Ovary (tissue), 3 donors: ENCODE results near the gene PALD1.

Experiments
- EP300 ChIP-seq: sonication (generic); formaldehyde crosslinking; IDR thresholded peaks from one replicate; pipeline ENCODE4 v1.6.1; 2017; ENCODE audit warnings: antibody characterized with exemption
- POLR2A ChIP-seq: fragments of 450-650 bp; IDR thresholded peaks from one replicate; pipeline ENCODE4 v1.6.1; 2017; ENCODE audit warnings: antibody characterized with exemption, mild to moderate bottlenecking, moderate library complexity
- TF ChIP-seq, protein P1 (sequence below), 3 donors: fragments of 450-650 bp in 2 of 3; fragments of 200-600 bp in 1 of 3; IDR thresholded peaks; one replicate each; pipeline versions ENCODE4 v1.5.1 to v1.8.0; 2016 to 2022; ENCODE audit warnings: antibody characterized with exemption in 3 of 3, mild to moderate bottlenecking in 1 of 3
- donor health status: DM: no; HTN: no; CAD: no.

DNA sequence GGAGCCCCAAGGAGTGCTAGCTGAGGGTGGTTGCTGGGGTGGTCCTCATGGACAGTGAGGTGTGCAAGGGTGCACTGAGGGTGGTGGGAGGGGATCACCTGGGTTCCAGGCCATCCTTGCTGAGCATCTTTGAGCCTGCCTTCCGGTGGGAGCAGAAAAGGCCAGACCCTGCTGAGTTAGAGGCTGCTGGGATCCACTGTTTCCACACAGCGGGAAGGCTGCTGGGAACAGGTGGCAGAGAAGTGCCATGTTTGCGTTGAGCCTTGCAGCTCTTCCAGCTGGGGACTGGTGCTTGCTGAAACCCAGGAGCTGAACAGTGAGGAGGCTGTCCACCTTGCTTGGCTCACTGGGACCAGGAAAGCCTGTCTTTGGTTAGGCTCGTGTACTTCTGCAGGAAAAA lies 89.0 kb downstream of the PALD1 start:
- TF ChIP-seq, protein P1, sequence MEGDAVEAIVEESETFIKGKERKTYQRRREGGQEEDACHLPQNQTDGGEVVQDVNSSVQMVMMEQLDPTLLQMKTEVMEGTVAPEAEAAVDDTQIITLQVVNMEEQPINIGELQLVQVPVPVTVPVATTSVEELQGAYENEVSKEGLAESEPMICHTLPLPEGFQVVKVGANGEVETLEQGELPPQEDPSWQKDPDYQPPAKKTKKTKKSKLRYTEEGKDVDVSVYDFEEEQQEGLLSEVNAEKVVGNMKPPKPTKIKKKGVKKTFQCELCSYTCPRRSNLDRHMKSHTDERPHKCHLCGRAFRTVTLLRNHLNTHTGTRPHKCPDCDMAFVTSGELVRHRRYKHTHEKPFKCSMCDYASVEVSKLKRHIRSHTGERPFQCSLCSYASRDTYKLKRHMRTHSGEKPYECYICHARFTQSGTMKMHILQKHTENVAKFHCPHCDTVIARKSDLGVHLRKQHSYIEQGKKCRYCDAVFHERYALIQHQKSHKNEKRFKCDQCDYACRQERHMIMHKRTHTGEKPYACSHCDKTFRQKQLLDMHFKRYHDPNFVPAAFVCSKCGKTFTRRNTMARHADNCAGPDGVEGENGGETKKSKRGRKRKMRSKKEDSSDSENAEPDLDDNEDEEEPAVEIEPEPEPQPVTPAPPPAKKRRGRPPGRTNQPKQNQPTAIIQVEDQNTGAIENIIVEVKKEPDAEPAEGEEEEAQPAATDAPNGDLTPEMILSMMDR (IDR thresholded peaks at IDR 0.05), result no peak
- no peak for TF ChIP-seq POLR2A
- TF ChIP-seq EP300, result no peak
